ENCODE results near the gene CEP120. TPM values are rescaled to one million over a fixed set of nuclear protein-coding genes. Genes with fewer than 3 reads are reported as not detected.

Gene CEP120
- total and polyA plus RNA-seq, 11 donors = 2.8 to 16.5 (median 12.0) TPM

GRCh38 chr5:123428521-123429220 is 5.5 kb upstream of the CEP120 start:
- peaks cover 0 to 14% (median 0%) of the 10 kb centered on the region in 12 donors for H3K4me1 ChIP-seq
- no peak for DNase-seq
- H3K27ac ChIP-seq = no peak overlapping the region
- H3K4me3 ChIP-seq = no peak overlapping the region
- no peaks in the 10 kb centered on the region for H3K27me3 ChIP-seq
- H3K9me3 ChIP-seq = no peaks in the 10 kb centered on the region
- 90 to 96% (median 92%) methylated on average over 3 of the region's 3 CpGs for WGBS, 4 donors
- TF ChIP-seq, protein P1, sequence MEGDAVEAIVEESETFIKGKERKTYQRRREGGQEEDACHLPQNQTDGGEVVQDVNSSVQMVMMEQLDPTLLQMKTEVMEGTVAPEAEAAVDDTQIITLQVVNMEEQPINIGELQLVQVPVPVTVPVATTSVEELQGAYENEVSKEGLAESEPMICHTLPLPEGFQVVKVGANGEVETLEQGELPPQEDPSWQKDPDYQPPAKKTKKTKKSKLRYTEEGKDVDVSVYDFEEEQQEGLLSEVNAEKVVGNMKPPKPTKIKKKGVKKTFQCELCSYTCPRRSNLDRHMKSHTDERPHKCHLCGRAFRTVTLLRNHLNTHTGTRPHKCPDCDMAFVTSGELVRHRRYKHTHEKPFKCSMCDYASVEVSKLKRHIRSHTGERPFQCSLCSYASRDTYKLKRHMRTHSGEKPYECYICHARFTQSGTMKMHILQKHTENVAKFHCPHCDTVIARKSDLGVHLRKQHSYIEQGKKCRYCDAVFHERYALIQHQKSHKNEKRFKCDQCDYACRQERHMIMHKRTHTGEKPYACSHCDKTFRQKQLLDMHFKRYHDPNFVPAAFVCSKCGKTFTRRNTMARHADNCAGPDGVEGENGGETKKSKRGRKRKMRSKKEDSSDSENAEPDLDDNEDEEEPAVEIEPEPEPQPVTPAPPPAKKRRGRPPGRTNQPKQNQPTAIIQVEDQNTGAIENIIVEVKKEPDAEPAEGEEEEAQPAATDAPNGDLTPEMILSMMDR (IDR thresholded peaks at IDR 0.05) = no peak
- TF ChIP-seq POLR2A (IDR thresholded peaks at IDR 0.05) = no peak
- H3K36me3 ChIP-seq = no peaks in the 10 kb centered on the region
- intact Hi-C loops (cut with DNase I) = loop anchor here in 4 of 10 donors (5.0 to 10.0 kb wide), 3 partner anchors 76 to 179 kb away; partner anchors contain the start of gene CSNK1G3 (in 3 of the 4)
- no peak for ATAC-seq

- intact Hi-C loops (cut with DNase I) = loop anchor here in 4 of 10 donors (5.0 to 10.0 kb wide), 3 partner anchors 78 to 180 kb away; partner anchors contain the start of gene CSNK1G3 (in 3 of the 4)
- TF ChIP-seq, protein P1 (IDR thresholded peaks at IDR 0.05) = no peak
- no peak for TF ChIP-seq POLR2A (IDR thresholded peaks at IDR 0.05)
- no peak overlapping the region for H3K27ac ChIP-seq
- WGBS, 4 donors = 87 to 95% (median 89%) methylated on average over 2 of the region's 2 CpGs
- DNase-seq (no peak), ATAC-seq (no peak)
- H3K27me3 ChIP-seq = no peaks in the 10 kb centered on the region
- no peak overlapping the region for H3K4me3 ChIP-seq
- H3K9me3 ChIP-seq = no peaks in the 10 kb centered on the region
- H3K4me1 ChIP-seq = peaks cover 0 to 16% (median under 1%) of the 10 kb centered on the region in 12 donors
- H3K36me3 ChIP-seq = no peaks in the 10 kb centered on the region
Observed at GRCh38 chr5:123427281-123427680, 4.1 kb upstream of the CEP120 start.

GRCh38 chr5:123425431-123425830 is 2.2 kb upstream of the CEP120 start:
- no peak overlapping the region for H3K4me3 ChIP-seq
- H3K27me3 ChIP-seq = no peaks in the 10 kb centered on the region
- no peak for TF ChIP-seq POLR2A (IDR thresholded peaks at IDR 0.05)
- TF ChIP-seq, protein P1 (IDR thresholded peaks at IDR 0.05) = no peak
- intact Hi-C loops (cut with DNase I) = loop anchor here in 4 of 10 donors (5.0 to 10.0 kb wide), 3 partner anchors 79 to 182 kb away; partner anchors contain the start of gene CSNK1G3 (in 3 of the 4)
- peaks cover 0 to 34% (median 18%) of the 10 kb centered on the region in 12 donors for H3K4me1 ChIP-seq
- no peak for ATAC-seq
- H3K27ac ChIP-seq = no peak overlapping the region
- 89 to 95% (median 90%) methylated on average over 4 of the region's 4 CpGs for WGBS, 4 donors
- DNase-seq = no peak
- H3K36me3 ChIP-seq = no peaks in the 10 kb centered on the region
- H3K9me3 ChIP-seq = no peaks in the 10 kb centered on the region
